Naive thymus-derived CD4-positive, alpha-beta T cell (primary cell): ENCODE data around the gene MMP21. TPM values are rescaled to one million over a fixed set of nuclear protein-coding genes. Genes with fewer than 3 reads are reported as not detected.
A peak's percentile ranks its signal among the peaks of the same experiment; 100 is the strongest.

Experiments used
- ATAC-seq: fragments of 150-1000 bp; cut with Tn5 transposase; 2 replicates; pipeline ENCODE4 v1.10.0; 2021; ENCODE audit warnings: mild to moderate bottlenecking, moderate library complexity
- CTCF ChIA-PET: fragments of 350-600 bp; sonication (Branson Sonifier 250); formaldehyde crosslinking; loops from one replicate; lab custom pipeline; 2021; ENCODE audit warnings: antibody characterized with exemption; lab: Charles Lee
- POLR2A ChIA-PET: fragments of 350-600 bp; sonication (Branson Sonifier 250); formaldehyde crosslinking; loops from one replicate; lab custom pipeline; 2021; ENCODE audit warnings: antibody characterized with exemption, inconsistent platforms; lab: Charles Lee
- DNase-seq, 9 donors: peaks; one replicate each; pipeline versions ENCODE4 v3.0.0 to v3.0.0-alpha.2; 2020 to 2022; ENCODE audit warnings: mixed read lengths in 1 of 9
- H3K27ac ChIP-seq: one replicate; pipeline ENCODE4 v1.7.0; 2013; ENCODE audit warnings: mild to moderate bottlenecking, low read depth, low read length, moderate library complexity
- H3K27me3 ChIP-seq, 2 donors: one replicate each; pipeline ENCODE4 v1.7.0; 2013; ENCODE audit warnings: low read length in 2 of 2, mild to moderate bottlenecking in 2 of 2, moderate library complexity in 2 of 2; ENCODE audit not compliant: control insufficient read depth in 2 of 2, insufficient read depth in 2 of 2
- H3K36me3 ChIP-seq, 3 experiments: 1 replicate in 2 of 3; 2 replicates in 1 of 3; pipeline ENCODE4 v1.7.0; 2013; ENCODE audit warnings: low read length in 3 of 3, mild to moderate bottlenecking in 3 of 3, moderate library complexity in 1 of 3; ENCODE audit not compliant: insufficient read depth in 3 of 3, control insufficient read depth in 2 of 3
- H3K4me1 ChIP-seq, 2 donors: one replicate each; pipeline ENCODE4 v1.7.0; 2013; ENCODE audit warnings: low read length in 2 of 2, mild to moderate bottlenecking in 2 of 2, moderate library complexity in 1 of 2; ENCODE audit not compliant: control insufficient read depth in 2 of 2, insufficient read depth in 2 of 2
- H3K4me3 ChIP-seq: 2 replicates; pipeline ENCODE4 v1.7.0; 2013; ENCODE audit warnings: mild to moderate bottlenecking, low read length
- H3K9me3 ChIP-seq, 3 experiments: 1 replicate in 2 of 3; 2 replicates in 1 of 3; pipeline ENCODE4 v1.7.0; 2013; ENCODE audit warnings: low read length in 3 of 3; ENCODE audit not compliant: control insufficient read depth in 2 of 3
- H3K27ac Mint-ChIP-seq, 9 donors: one replicate each; pipeline ENCODE4 v1.8.0; 2020 to 2022; ENCODE audit warnings: mixed read lengths in 9 of 9, mild to moderate bottlenecking in 8 of 9, moderate library complexity in 5 of 9, inconsistent platforms in 2 of 9
- H3K27me3 Mint-ChIP-seq, 5 donors: one replicate each; pipeline ENCODE4 v1.8.0; 2021 to 2022; ENCODE audit warnings: mixed read lengths in 5 of 5, mild to moderate bottlenecking in 1 of 5
- H3K36me3 Mint-ChIP-seq, 5 donors: one replicate each; pipeline ENCODE4 v1.8.0; 2020 to 2022; ENCODE audit warnings: mixed read lengths in 5 of 5, mild to moderate bottlenecking in 3 of 5, inconsistent platforms in 1 of 5
- H3K4me1 Mint-ChIP-seq, 7 donors: one replicate each; pipeline ENCODE4 v1.8.0; 2020 to 2022; ENCODE audit warnings: mixed read lengths in 7 of 7, mild to moderate bottlenecking in 3 of 7, inconsistent platforms in 1 of 7
- H3K4me3 Mint-ChIP-seq, 10 donors: one replicate each; pipeline ENCODE4 v1.8.0; 2020 to 2022; ENCODE audit warnings: mild to moderate bottlenecking in 10 of 10, mixed read lengths in 10 of 10, moderate library complexity in 6 of 10, inconsistent platforms in 2 of 10
- H3K9me3 Mint-ChIP-seq, 11 donors: one replicate each; pipeline ENCODE4 v1.8.0; 2020 to 2022; ENCODE audit warnings: mixed read lengths in 11 of 11, mild to moderate bottlenecking in 4 of 11, inconsistent platforms in 1 of 11, moderate library complexity in 1 of 11
- intact Hi-C, 2 donors: fragments of 100-400 bp; cut with micrococcal nuclease; formaldehyde crosslinking; loops; one replicate each; pipeline ENCODE4 v1.15.1; 2023
- polyA plus RNA-seq, 2 donors: library from polyadenylated mRNA; unstranded; fragments of 300-500 nt; fragmentation: Illumina TruSeq; gene quantifications; one replicate each; pipeline ENCODE4 v1.2.3, GENCODE V29; 2021
- total RNA-seq, 6 experiments: library from RNA in 5 of 6; stranded (reverse) in 5 of 6; gene quantifications; 1 replicate in 5 of 6; 2 replicates in 1 of 6; pipeline ENCODE4 v1.2.3 and lab custom pipeline; 2021 to 2026

Gene MMP21
- total and polyA plus RNA-seq, 7 experiments from 2014 or later = 0.29 to 0.84 (median 0.40) TPM; not detected in 2

DNA sequence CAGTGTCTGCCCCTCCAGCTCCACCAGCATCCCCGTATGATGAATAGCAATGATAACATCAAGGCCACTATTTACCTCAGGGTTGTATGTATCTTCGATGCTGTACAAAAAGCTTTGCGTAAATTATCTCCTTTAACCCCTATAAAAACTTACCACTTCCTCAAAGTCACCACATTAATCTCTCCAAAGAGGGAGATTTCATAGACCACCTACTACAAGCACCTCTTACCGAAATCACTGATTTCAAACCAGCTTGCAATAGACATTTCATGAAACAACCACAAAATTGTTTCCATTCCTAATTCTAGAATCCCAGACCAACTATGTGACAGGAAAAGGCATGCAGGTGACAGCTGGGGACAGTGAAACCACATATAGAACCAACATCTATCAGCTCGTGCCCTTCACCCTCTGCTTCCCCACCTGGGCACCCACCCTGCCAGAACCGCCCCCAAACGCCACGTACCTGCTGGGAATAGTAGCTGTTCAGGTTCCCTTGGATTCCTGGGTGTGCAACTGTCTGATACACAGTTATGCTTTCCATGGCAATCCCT lies 20.1 kb upstream of the MMP21 start:
- intact Hi-C loops = no loop called here
- peaks cover 0 to 4% (median 0%) of the 10 kb centered on the region in 7 donors for H3K4me1 Mint-ChIP-seq
- H3K9me3 Mint-ChIP-seq = no peaks in the 10 kb centered on the region
- no peaks in the 10 kb centered on the region for H3K9me3 ChIP-seq
- H3K4me3 Mint-ChIP-seq = no peak overlapping the region
- H3K36me3 ChIP-seq = peaks cover 0 to 69% (median 0%) of the 10 kb centered on the region in 3 experiments
- no peaks in the 10 kb centered on the region for H3K27me3 Mint-ChIP-seq
- peaks cover 9 to 50% (median 17%) of the 10 kb centered on the region in 5 donors for H3K36me3 Mint-ChIP-seq
- no peaks in the 10 kb centered on the region for H3K4me1 ChIP-seq
- no peak overlapping the region for H3K27ac ChIP-seq
- H3K27me3 ChIP-seq = no peaks in the 10 kb centered on the region
- CTCF ChIA-PET = interaction anchor here (0.6 kb wide), 1 partner anchor 25 kb away, joined by 3 read pairs; no protein-coding TSS in a partner anchor
- H3K4me3 ChIP-seq = no peak overlapping the region
- H3K27ac Mint-ChIP-seq = peak overlapping the region in 2 of 9 donors; percentile 32 to 83
- DNase-seq (no peak), ATAC-seq (no peak)
- POLR2A ChIA-PET = no interaction called here

DNA sequence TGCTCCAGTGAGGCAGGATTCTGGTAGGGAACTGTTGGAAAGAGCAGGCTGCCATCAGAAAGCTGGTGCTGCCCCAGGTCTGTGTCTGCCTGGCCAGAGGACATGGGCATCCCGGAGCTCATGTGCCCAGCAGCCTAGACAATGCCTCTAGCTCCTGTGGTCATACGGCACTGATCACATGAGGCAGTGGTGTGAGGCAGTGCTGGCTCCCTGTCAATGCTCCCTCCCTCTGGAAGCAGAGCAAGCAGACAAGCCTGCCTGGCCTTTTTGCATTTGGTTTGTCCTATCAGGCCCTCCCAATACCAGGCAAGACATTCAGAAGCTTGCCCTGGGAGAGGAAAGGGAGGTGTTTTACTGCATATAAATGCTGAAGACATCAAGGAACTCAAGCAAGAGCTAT lies 19.5 kb upstream of the MMP21 start:
- no peak overlapping the region for H3K27ac ChIP-seq
- H3K27me3 ChIP-seq = no peaks in the 10 kb centered on the region
- H3K4me3 Mint-ChIP-seq = no peak overlapping the region
- no peak overlapping the region for H3K27ac Mint-ChIP-seq
- H3K27me3 Mint-ChIP-seq = no peaks in the 10 kb centered on the region
- H3K36me3 Mint-ChIP-seq = peaks cover 9 to 49% (median 19%) of the 10 kb centered on the region in 5 donors
- no peaks in the 10 kb centered on the region for H3K9me3 ChIP-seq
- H3K4me1 ChIP-seq = no peaks in the 10 kb centered on the region
- DNase-seq (no peak), ATAC-seq (no peak)
- no peaks in the 10 kb centered on the region for H3K9me3 Mint-ChIP-seq
- peaks cover 0 to 69% (median 0%) of the 10 kb centered on the region in 3 experiments for H3K36me3 ChIP-seq
- peaks cover 0 to 4% (median 2%) of the 10 kb centered on the region in 7 donors for H3K4me1 Mint-ChIP-seq
- intact Hi-C loops = no loop called here
- H3K4me3 ChIP-seq = no peak overlapping the region
- CTCF ChIA-PET = no interaction called here
- POLR2A ChIA-PET = no interaction called here

DNA sequence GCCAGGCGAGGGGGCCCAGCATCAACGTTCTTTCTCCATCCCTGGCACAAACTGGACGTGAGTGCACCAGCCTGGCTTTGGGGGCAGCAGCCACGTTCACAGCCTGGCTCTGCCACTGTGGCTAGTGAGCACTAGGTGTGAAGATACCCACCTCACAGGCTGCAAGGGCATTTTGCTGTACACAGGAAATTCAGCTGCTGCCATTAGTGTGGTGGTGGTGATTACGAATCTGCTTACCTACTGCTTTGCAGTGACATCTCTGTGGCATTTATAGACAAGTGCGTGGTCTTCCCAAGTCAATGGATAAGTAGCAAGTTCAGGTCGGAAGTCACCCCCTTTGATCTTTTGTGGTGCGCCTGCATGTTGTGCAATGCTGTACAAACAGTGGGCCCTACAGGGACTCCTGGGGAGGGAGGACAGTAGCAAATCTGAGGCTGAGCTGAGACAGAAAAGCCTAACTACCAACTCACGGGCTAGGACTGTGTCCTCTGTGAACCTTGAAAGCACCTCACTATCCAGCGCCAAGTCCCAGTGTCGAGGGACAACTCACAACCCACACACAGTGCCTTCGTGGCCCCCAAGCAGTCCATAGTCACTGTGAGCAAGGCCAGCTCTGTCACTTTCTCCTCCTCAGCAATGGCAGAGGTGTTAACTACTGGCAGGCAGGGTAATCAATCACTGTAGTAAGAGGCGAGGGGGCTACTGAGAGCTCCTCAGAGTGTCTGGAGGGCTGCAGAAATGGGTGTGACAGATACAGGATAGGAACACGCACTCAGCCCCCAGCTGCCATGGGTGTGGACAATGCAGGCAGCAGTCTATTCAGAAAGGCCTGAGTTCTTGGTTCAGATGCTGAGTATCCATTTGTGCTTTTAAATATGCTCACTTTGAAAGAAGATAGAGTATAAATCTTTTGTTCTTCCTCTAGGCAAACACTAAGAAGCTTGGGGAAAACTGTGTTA lies 17.0 kb upstream of the MMP21 start:
- no peak overlapping the region for H3K27ac ChIP-seq
- H3K4me3 ChIP-seq = no peak overlapping the region
- peaks cover 0 to 69% (median 0%) of the 10 kb centered on the region in 3 experiments for H3K36me3 ChIP-seq
- intact Hi-C loops = no loop called here
- peak; percentile 42 for ATAC-seq
- Mint-ChIP-seq H3K9me3 (no peaks in the 10 kb centered on the region), H3K36me3 (peaks cover 10 to 55% (median 21%) of the 10 kb centered on the region in 5 donors), H3K4me1 (peaks cover 6 to 22% (median 16%) of the 10 kb centered on the region in 7 donors), H3K4me3 (no peak overlapping the region), H3K27me3 (no peaks in the 10 kb centered on the region), H3K27ac (peak overlapping the region in 2 of 9 donors; percentile 43 to 76)
- H3K27me3 ChIP-seq = no peaks in the 10 kb centered on the region
- POLR2A ChIA-PET = no interaction called here
- no peaks in the 10 kb centered on the region for H3K9me3 ChIP-seq
- no peak for DNase-seq
- peaks cover 8% of the 10 kb centered on the region in 2 donors for H3K4me1 ChIP-seq
- CTCF ChIA-PET = no interaction called here

DNA sequence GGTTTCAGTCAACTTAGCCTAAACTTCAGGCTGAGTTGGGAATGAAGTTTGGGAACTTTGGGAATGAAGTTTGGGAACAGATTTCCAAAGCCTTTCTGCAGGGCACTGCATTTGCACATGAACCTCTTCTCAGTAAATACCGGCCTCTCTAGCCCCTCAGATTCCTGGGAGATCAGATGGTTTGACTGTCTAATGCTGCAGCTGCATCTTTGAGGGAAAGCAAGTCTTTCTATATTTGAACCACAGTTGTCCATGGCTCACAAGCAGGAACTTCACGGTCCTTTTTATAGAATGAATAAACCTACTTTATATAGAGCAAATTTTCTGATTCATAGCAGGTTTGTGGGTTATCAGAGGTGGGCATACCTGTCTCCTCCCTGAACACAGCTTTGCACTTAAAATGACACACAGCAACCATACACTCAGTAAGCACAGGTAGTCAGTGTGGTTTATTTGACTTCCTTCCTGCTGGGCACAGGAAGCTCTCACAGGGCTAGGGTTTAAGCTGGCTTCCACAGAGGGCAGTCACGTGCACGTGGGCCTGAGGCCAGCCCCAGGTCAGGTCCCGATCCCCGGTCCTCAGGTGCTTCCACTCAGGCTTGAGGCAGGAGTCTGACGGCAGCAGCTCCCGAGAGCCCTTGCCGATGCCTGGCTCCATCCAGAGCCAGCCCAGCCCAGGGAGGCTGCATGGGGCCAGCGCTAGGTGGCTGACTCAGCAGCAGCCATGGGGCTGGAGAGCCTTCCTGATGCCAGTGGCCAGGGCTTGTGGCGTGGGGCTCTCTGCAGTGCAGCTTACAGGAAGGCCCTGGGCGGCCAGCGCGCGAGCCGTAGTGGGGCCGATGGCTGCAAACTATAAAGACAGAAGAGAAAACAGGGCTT lies 12.8 kb upstream of the MMP21 start:
- intact Hi-C loops = no loop called here
- H3K4me3 ChIP-seq = no peak overlapping the region
- H3K36me3 Mint-ChIP-seq = peaks cover 4 to 51% (median 20%) of the 10 kb centered on the region in 5 donors
- DNase-seq (no peak), ATAC-seq (peak; percentile 8)
- H3K4me1 Mint-ChIP-seq = peaks cover 8 to 28% (median 17%) of the 10 kb centered on the region in 7 donors
- H3K9me3 Mint-ChIP-seq = no peaks in the 10 kb centered on the region
- peak overlapping the region in 1 of 10 donors; percentile 25 for H3K4me3 Mint-ChIP-seq
- H3K27ac Mint-ChIP-seq = peak overlapping the region in 8 of 9 donors; percentile 31 to 76 (median 63)
- ChIA-PET POLR2A (no interaction called here), CTCF (no interaction called here)
- H3K27ac ChIP-seq = peak overlapping the region; percentile 43
- H3K9me3 ChIP-seq = no peaks in the 10 kb centered on the region
- H3K36me3 ChIP-seq = peaks cover 0 to 30% (median 0%) of the 10 kb centered on the region in 3 experiments
- H3K27me3 ChIP-seq = no peaks in the 10 kb centered on the region
- H3K4me1 ChIP-seq = peaks cover 8% of the 10 kb centered on the region in 2 donors
- no peaks in the 10 kb centered on the region for H3K27me3 Mint-ChIP-seq

DNA sequence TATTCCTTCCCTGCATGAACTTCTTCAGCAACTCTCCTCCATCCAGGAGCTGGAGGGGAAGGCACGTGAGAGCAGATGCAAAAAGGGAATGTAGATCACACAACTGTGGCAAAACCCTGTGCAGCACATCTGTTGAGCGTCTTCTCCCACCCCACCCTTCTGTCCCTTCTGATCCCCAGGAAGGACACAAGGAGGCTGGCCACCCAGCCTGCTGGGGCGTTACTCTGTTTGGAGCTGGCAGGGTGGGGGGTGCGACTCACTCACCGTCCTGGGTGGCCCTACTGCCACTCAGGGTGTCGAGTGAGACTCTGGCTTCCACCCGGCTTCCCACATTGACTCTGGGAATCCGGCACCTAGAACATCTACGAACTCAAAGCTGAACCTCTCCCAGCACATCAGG lies 10.2 kb upstream of the MMP21 start:
- Histone ChIP-seq H3K4me1 (peaks cover 8% of the 10 kb centered on the region in 2 donors), H3K36me3 (peaks cover 0 to 17% (median 0%) of the 10 kb centered on the region in 3 experiments), H3K4me3 (no peak overlapping the region), H3K9me3 (no peaks in the 10 kb centered on the region), H3K27ac (no peak overlapping the region), H3K27me3 (no peaks in the 10 kb centered on the region)
- ChIA-PET CTCF (no interaction called here), POLR2A (no interaction called here)
- Mint-ChIP-seq H3K4me3 (no peak overlapping the region), H3K27me3 (no peaks in the 10 kb centered on the region), H3K9me3 (no peaks in the 10 kb centered on the region), H3K4me1 (peaks cover 4 to 28% (median 17%) of the 10 kb centered on the region in 7 donors), H3K36me3 (peaks cover 1 to 38% (median 16%) of the 10 kb centered on the region in 5 donors), H3K27ac (no peak overlapping the region)
- DNase-seq (no peak), ATAC-seq (no peak)
- intact Hi-C loops = no loop called here

DNA sequence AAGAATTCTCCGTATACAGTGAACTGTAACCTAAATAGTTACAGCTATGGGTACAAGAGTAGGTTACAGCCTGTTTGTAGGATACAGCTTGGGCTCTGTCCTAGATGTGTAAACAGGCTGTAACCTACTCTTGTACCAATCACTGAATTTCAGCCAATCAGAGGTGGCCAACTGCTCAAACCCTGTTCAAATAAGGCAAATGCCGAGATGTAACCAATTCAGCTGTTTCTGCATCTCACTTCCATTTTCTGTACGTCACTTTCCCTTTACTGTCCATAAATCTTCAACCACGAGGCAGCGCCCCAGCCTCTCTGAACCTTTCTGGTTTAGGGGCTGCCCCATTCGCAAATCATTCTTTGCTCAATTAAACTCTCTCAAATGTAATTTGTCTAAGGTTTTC lies 8.3 kb upstream of the MMP21 start:
- Mint-ChIP-seq H3K4me1 (peaks cover 4 to 21% (median 13%) of the 10 kb centered on the region in 7 donors), H3K27ac (no peak overlapping the region), H3K4me3 (no peak overlapping the region), H3K27me3 (peaks cover 0 to 2% (median 0%) of the 10 kb centered on the region in 5 donors), H3K36me3 (peaks cover 0 to 28% (median 12%) of the 10 kb centered on the region in 5 donors), H3K9me3 (peaks cover 0 to 2% (median 0%) of the 10 kb centered on the region in 11 donors)
- intact Hi-C loops = no loop called here
- H3K9me3 ChIP-seq = no peaks in the 10 kb centered on the region
- H3K36me3 ChIP-seq = peaks cover 0 to 9% (median 0%) of the 10 kb centered on the region in 3 experiments
- ChIA-PET CTCF (no interaction called here), POLR2A (no interaction called here)
- ATAC-seq = no peak
- no peak overlapping the region for H3K4me3 ChIP-seq
- peaks cover 8% of the 10 kb centered on the region in 2 donors for H3K4me1 ChIP-seq
- no peak for DNase-seq
- no peaks in the 10 kb centered on the region for H3K27me3 ChIP-seq
- no peak overlapping the region for H3K27ac ChIP-seq
